Frontal cortex (tissue), 4 donors: ENCODE results near the gene TNNI3K. TPM values are rescaled to one million over a fixed set of nuclear protein-coding genes. Genes with fewer than 3 reads are reported as not detected.

Experiments used
- DNase-seq, 2 donors: peaks; one replicate each; pipeline ENCODE4 v3.0.0; 2012; ENCODE audit warnings: low spot score in 2 of 2
- FAIRE-seq: peaks from 2 replicates; lab custom pipeline; 2012; peaks lifted over from hg19 to GRCh38; lab: Jason Lieb, UNC
- total RNA-seq: library from RNA; depleted of rRNA; stranded (reverse); fragments of >200 nt; gene quantifications from one replicate; pipeline ENCODE4 v1.2.3, GENCODE V29; 2014
- donor health status: control.
- donor health status: control.
- donor health status: control.

TNNI3K gene
- total RNA-seq, 1 donor from 2014 or later: 17.1 TPM

- DNase-seq (no peak), FAIRE-seq (no peak)
These were observed 133.1 kb downstream of the TNNI3K start for GRCh38 chr1:74368335-74368734.

- no peak for FAIRE-seq
- no peak for DNase-seq
These were observed 140.2 kb downstream of the TNNI3K start for GRCh38 chr1:74375376-74375775.

- DNase-seq (no peak), FAIRE-seq (no peak)
These were observed 145.1 kb downstream of the TNNI3K start for GRCh38 chr1:74380252-74380651.

GRCh38 chr1:74388855-74389254 lies 153.7 kb downstream of the TNNI3K start:
- DNase-seq (no peak), FAIRE-seq (no peak)

- DNase-seq (no peak), FAIRE-seq (no peak)
These were observed 157.0 kb downstream of the TNNI3K start for GRCh38 chr1:74392186-74392585.

- DNase-seq (no peak), FAIRE-seq (no peak)
These were observed 157.7 kb downstream of the TNNI3K start for GRCh38 chr1:74392840-74393239.

GRCh38 chr1:74395571-74395970 lies 160.4 kb downstream of the TNNI3K start:
- DNase-seq: no peak
- FAIRE-seq: no peak

GRCh38 chr1:74396462-74396861 lies 161.3 kb downstream of the TNNI3K start:
- FAIRE-seq (no peak), DNase-seq (no peak)

- no peak for DNase-seq
- FAIRE-seq: no peak
These were observed 161.7 kb downstream of the TNNI3K start for GRCh38 chr1:74396933-74397332.

GRCh38 chr1:74399249-74399648 lies 164.1 kb downstream of the TNNI3K start:
- no peak for FAIRE-seq

GRCh38 chr1:74402873-74403272 lies 167.7 kb downstream of the TNNI3K start:
- FAIRE-seq (no peak), DNase-seq (no peak)

More at GRCh38 chr1:74399249-74399648, 164.1 kb downstream of the TNNI3K start:
- DNase-seq: no peak

GRCh38 chr1:74403606-74404005 lies 168.4 kb downstream of the TNNI3K start:
- FAIRE-seq (no peak), DNase-seq (no peak)

GRCh38 chr1:74406759-74407158 lies 171.6 kb downstream of the TNNI3K start:
- FAIRE-seq (no peak), DNase-seq (no peak)

- no peak for FAIRE-seq
These were observed 172.7 kb downstream of the TNNI3K start for GRCh38 chr1:74407902-74408301.

GRCh38 chr1:74412244-74412643 lies 177.1 kb downstream of the TNNI3K start:
- FAIRE-seq: no peak
- DNase-seq: no peak

More at GRCh38 chr1:74407902-74408301, 172.7 kb downstream of the TNNI3K start:
- no peak for DNase-seq

- no peak for FAIRE-seq
These were observed 180.7 kb downstream of the TNNI3K start for GRCh38 chr1:74415935-74416334.

GRCh38 chr1:74419611-74420010 lies 184.4 kb downstream of the TNNI3K start:
- FAIRE-seq (no peak), DNase-seq (no peak)

More at GRCh38 chr1:74415935-74416334, 180.7 kb downstream of the TNNI3K start:
- no peak for DNase-seq

- DNase-seq (no peak), FAIRE-seq (no peak)
These were observed 185.3 kb downstream of the TNNI3K start for GRCh38 chr1:74420467-74420866.

- DNase-seq (no peak), FAIRE-seq (no peak)
These were observed 187.5 kb downstream of the TNNI3K start for GRCh38 chr1:74422421-74423292.

- DNase-seq (no peak), FAIRE-seq (no peak)
These were observed 188.3 kb downstream of the TNNI3K start for GRCh38 chr1:74423471-74423870.

GRCh38 chr1:74425676-74426075 lies 190.5 kb downstream of the TNNI3K start:
- no peak for FAIRE-seq
- no peak for DNase-seq
